Fibroblast of peridontal ligament (primary cell): ENCODE data around the gene NCR1.
"Not testable (repeated sequence)": the region's sequence is repeated elsewhere in the genome, so short reads cannot be mapped to it uniquely, and the experiment has no call there.

Experiments
- DNase-seq: peaks from one replicate; pipeline ENCODE4 v3.0.0-alpha.2; 2010; ENCODE audit errors: extremely low read depth

Gene NCR1

GRCh38 chr19:54907899-54908298 lies 2.0 kb downstream of the NCR1 start:
- DNase-seq, result not testable (repeated sequence)

GRCh38 chr19:54916822-54917221 lies 10.9 kb downstream of the NCR1 start:
- no peak for DNase-seq

DNA sequence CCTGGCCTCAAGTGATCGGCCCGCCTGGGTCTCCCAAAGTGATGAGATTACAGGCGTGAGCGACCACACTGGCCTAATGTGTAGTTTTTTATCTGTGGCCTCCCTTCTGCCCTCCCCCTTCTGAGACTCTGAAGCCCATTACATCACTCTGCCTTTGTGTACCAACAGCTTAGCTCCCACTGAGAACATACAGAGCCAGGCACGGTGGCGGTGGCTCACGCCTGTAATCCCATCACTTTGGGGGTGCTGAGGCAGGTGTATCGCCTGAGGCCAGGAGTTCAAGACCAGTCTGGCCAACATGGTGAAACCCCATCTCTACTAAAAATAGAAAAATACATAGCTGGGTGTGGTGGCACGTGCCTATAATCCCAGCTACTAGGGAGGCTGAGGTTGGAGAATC lies 12.6 kb downstream of the NCR1 start:
- no peak for DNase-seq

DNA sequence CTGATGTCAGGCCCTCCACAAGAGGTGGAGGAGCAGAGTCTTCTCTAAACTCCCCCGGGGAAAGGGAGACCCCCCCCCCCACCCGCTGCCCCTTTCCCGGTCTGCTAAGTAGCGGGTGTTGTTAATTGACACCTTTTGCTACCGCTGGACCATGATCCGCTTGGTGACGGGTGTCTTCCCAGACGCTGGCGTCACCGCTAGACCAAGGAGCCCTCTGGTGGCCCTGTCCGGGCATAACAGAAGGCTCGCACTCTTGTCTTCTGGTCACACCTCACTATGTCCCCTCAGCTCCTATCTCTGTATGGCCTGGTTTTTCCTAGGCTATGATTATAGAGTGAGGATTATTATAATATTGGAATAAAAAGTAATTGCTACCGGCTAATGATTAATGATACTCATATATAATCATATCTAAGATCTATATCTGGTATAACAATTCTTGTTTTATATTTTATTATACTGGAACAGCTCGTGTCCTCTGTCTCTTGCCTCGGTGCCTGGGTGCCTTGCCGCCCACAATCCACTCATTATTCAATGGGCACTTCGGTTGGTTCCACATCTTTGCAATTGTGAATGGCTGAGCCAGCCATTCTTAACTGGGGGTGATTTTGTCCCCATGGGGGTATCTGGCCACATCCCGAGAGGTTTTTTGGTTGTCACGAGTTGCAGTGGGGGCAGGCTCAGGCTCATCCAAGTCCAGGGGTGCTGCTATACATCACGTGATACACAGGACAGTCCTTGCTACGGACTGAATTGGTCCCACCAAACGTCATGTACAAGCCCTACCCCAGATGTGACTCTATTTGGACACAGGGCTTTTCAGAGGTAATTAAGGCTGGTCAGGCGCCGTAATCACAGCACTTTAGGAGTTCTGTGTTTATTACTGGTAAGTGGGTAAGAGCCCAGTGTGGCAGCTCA lies 14.0 kb downstream of the NCR1 start:
- DNase-seq, result not testable (repeated sequence)

DNA sequence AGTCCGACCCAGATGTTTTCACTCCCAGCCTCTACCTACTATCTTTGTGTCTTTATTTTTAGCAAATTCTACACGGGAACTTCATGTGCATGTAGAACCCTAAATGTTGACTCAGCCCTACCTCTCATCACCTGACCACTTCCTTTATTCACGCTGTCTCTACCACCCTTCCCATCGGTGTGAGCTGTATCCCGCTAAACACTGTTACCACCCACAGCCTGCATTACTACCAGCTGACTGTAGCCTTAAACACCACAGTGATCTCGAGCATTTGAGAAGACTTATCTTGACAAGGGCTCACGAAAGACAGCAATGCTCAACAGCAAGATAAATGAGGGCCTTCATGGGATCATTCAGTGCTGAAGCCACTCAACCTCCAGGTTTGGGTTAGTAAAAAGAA lies 15.1 kb downstream of the NCR1 start:
- no peak for DNase-seq

GRCh38 chr19:54923276-54923675 lies 17.3 kb downstream of the NCR1 start:
- DNase-seq, result no peak

DNA sequence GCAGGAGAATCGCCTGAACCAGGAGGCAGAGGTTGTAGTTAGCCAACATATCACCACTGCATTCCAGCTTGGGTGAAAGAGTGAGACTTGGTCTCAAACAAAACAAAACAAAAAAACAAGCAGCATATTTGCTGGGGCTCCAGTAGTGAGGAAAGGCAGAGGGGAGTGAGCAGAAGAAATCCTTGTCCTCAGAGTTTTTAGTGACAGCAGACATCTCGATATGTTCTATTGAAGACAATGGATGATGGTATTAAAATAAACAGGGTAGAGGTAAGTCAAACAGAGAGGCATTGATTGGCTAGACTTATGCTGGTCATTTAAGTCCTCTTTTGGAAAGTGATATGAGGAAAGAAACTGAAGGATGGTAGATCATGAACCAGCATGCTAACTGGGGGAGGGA lies 22.4 kb downstream of the NCR1 start:
- no peak for DNase-seq

GRCh38 chr19:54937926-54938325 lies 32.0 kb downstream of the NCR1 start:
- DNase-seq, result no peak

DNA sequence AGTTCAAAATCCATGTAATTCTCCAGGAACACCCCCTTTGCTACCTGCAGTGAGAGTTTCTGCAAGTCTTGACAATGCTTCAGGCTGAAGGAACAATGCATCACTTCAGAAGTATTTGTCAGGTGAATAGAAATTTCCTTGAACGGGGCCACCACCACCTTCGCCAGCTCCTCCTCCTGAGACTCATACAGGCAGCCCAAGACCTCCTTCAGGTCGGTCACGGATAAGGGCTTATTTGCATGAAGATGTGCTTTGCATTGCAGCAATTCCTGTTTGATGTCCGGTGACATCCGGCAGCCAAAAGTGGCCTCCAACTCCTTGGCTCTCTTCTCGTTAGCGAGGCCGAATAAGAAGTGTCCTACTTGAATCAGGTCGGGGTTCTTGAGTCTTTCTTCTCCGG lies 33.0 kb downstream of the NCR1 start:
- no peak for DNase-seq

DNA sequence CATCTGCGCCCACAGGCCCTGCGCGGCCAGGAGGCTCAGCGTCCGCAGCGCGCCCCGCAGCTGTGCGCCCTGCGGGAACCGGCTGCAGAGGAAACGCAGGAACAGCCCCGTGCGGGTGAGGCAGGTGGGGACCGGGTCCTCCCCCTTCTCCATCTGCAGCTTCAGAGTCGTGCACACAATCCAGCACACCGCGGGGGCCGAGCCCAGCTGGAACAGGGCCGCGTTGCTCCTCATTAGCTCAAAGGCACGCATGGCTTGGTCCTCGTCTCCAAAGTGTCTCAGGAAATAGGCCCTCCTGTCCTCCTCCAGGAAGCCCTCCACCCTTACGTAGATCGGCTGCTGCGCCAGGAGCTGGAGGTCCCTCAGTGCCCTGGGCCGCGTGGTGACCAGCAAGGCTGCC lies 33.6 kb downstream of the NCR1 start:
- not testable (repeated sequence) for DNase-seq

DNA sequence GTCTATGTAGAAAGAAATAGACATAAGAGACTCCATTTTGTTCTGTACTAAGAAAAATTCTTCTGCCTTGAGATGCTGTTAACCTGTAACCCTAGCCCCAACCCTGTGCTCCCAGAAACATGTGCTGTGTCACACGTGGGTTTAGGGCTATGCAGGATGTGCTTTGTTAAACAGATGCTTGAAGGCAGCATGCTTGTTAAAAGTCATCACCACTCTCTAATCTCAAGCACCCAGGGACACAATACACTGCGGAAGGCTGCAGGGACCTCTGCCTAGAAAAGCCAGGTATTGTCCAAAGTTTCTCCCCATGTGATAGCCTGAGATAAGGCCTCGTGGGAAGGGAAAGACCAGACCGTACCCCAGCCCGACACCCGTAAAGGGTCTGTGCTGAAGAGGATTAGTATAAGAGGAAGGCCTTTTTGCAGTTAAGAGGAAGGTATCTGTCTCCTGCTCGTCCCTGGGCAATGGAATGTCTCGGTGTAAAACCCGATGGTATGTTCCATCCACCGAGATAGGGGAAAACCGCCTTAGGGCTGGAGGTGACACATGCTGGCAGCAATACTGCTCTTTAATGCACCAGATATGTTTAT lies 37.9 kb downstream of the NCR1 start:
- DNase-seq, result not testable (repeated sequence)

DNA sequence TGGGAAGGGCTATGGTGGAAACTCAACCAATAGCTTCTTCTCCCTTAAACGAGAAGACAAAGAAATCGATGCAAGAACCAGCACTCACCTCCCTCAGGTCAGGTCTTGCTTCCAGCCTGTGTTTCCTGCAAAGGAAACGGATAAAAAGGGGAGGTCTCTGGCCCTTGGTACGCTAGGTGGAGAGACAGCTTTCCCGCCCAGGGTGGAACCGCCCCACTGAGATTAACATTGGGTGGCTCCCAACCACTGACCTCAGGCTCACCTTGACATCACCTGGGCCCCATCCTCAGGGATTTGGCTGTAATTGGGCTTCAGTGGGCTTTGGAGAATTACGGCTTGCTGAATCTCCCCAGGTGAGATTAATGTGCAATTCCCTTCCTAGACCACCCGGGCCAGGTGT lies 41.4 kb downstream of the NCR1 start, which contains the start of gene NLRP7:
TSS of gene NLRP7 (minus strand) at position 150 of the 400 bp plus-strand sequence.
- DNase-seq, result no peak

GRCh38 chr19:54949412-54949811 lies 43.5 kb downstream of the NCR1 start:
- no peak for DNase-seq

DNA sequence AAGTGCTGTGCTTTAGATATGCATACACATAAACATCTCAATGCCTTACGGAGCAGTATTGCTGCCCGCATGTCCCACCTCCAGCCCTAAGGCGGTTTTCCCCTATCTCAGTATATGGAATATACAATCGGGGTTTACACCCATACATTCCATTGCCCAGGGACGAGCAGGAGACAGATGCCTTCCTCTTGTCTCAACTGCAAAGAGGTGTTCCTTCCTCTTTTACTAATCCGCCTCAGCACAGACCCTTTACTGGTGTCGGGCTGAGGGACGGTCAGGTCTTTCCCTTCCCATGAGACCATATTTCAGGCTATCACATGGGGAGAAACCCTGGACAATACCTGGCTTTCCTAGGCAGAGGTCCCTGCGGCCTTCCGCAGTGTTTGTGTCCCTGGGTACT lies 44.6 kb downstream of the NCR1 start:
- DNase-seq, result not testable (repeated sequence)

- no peak for DNase-seq
Observed at GRCh38 chr19:54952591-54953344, 46.8 kb downstream of the NCR1 start.

GRCh38 chr19:54953345-54953713 lies 47.4 kb downstream of the NCR1 start:
- not testable (repeated sequence) for DNase-seq

DNA sequence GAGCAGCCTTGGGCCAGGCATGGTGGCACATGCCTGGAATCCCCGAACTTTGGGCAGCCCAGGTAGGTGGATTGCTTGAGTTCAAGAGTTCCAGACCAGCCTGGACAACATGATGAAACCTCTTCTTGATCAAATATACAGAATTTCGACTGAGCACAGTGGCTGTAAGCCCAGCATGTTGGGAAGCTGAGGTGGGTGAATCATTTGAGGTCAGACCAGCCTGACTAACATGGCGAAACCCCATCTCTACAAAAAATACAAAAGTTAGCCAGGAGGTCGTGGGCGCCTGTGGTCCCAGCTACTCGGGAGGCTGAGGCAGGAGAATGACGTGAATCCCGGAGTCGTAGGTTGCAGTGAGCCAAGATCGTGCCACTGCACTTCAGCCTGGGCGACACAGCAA lies 49.4 kb downstream of the NCR1 start:
- DNase-seq, result no peak

- DNase-seq, result no peak
Observed at GRCh38 chr19:54959840-54960239, 53.9 kb downstream of the NCR1 start.
